ENCODE results near the gene SPINT2.
"Not testable (repeated sequence)": the region's sequence is repeated elsewhere in the genome, so short reads cannot be mapped to it uniquely, and the experiment has no call there.

The SPINT2 gene

GRCh38 chr19:38251564-38252051, 12.8 kb upstream of the SPINT2 start:
- Mint-ChIP-seq H3K4me3 (no peak overlapping the region), H3K9me3 (no peaks in the 10 kb centered on the region), H3K27me3 (peaks cover 22% of the 10 kb centered on the region), H3K27ac (peak overlapping the region in 1 of 2 donors; percentile 10), H3K4me1 (peaks cover 2% of the 10 kb centered on the region)
- ATAC-seq (no peak), DNase-seq (no peak)

- Mint-ChIP-seq H3K27me3 (peaks cover 30% of the 10 kb centered on the region), H3K9me3 (no peaks in the 10 kb centered on the region), H3K27ac (no peak overlapping the region), H3K4me1 (peaks cover 6% of the 10 kb centered on the region), H3K4me3 (no peak overlapping the region)
- ATAC-seq (no peak), DNase-seq (no peak)
Observed at GRCh38 chr19:38252385-38252784, 12.0 kb upstream of the SPINT2 start.

GRCh38 chr19:38252941-38253691, 11.3 kb upstream of the SPINT2 start:
- ATAC-seq = no peak
- no peak overlapping the region for H3K27ac Mint-ChIP-seq
- H3K9me3 Mint-ChIP-seq = no peaks in the 10 kb centered on the region
- H3K4me1 Mint-ChIP-seq = peaks cover 6% of the 10 kb centered on the region
- H3K27me3 Mint-ChIP-seq = peaks cover 35% of the 10 kb centered on the region
- no peak overlapping the region for H3K4me3 Mint-ChIP-seq
- no peak for DNase-seq

GRCh38 chr19:38253788-38254187, 10.6 kb upstream of the SPINT2 start:
- H3K4me1 Mint-ChIP-seq = peaks cover 6% of the 10 kb centered on the region
- H3K9me3 Mint-ChIP-seq = no peaks in the 10 kb centered on the region
- H3K4me3 Mint-ChIP-seq = no peak overlapping the region
- no peak for ATAC-seq
- H3K27ac Mint-ChIP-seq = no peak overlapping the region
- no peak for DNase-seq
- H3K27me3 Mint-ChIP-seq = peaks cover 38% of the 10 kb centered on the region

GRCh38 chr19:38255383-38256014, 8.9 kb upstream of the SPINT2 start:
- no peak overlapping the region for H3K27ac Mint-ChIP-seq
- peak overlapping the region in 1 of 2 donors; percentile 15 for H3K4me3 Mint-ChIP-seq
- no peaks in the 10 kb centered on the region for H3K9me3 Mint-ChIP-seq
- H3K27me3 Mint-ChIP-seq = peaks cover 38% of the 10 kb centered on the region
- DNase-seq (no peak), ATAC-seq (no peak)
- peaks cover 6% of the 10 kb centered on the region for H3K4me1 Mint-ChIP-seq

GRCh38 chr19:38261942-38262341, 2.4 kb upstream of the SPINT2 start:
- H3K4me3 Mint-ChIP-seq, H3K9me3 Mint-ChIP-seq, ATAC-seq, H3K27ac Mint-ChIP-seq, DNase-seq: not testable (repeated sequence)
- Mint-ChIP-seq H3K27me3 (peaks cover 13% of the 10 kb centered on the region), H3K4me1 (peaks cover 37% of the 10 kb centered on the region)

- Mint-ChIP-seq H3K4me3 (peak overlapping the region in 1 of 2 donors; percentile 45), H3K27ac (peak overlapping the region in 1 of 2 donors; percentile 63), H3K27me3 (peaks cover 6% of the 10 kb centered on the region), H3K4me1 (peaks cover 45% of the 10 kb centered on the region), H3K9me3 (no peaks in the 10 kb centered on the region)
- DNase-seq = no peak
- ATAC-seq = no peak
Observed at GRCh38 chr19:38262585-38263268, 1.6 kb upstream of the SPINT2 start.

- H3K4me1 Mint-ChIP-seq = peaks cover 52% of the 10 kb centered on the region
- peak overlapping the region; percentile 84 to 93 for H3K4me3 Mint-ChIP-seq
- no peaks in the 10 kb centered on the region for H3K27me3 Mint-ChIP-seq
- DNase-seq (peak; percentile 47 to 84), ATAC-seq (peak; percentile 90)
- peak overlapping the region; percentile 72 to 97 for H3K27ac Mint-ChIP-seq
- no peaks in the 10 kb centered on the region for H3K9me3 Mint-ChIP-seq
Observed at GRCh38 chr19:38263689-38264485, 486 bp upstream of the SPINT2 start.

GRCh38 chr19:38265213-38265861, 964 bp downstream of the SPINT2 start:
- Mint-ChIP-seq H3K4me1 (peaks cover 58% of the 10 kb centered on the region), H3K27me3 (no peaks in the 10 kb centered on the region), H3K4me3 (peak overlapping the region; percentile 84 to 93), H3K27ac (peak overlapping the region; percentile 72 to 89), H3K9me3 (no peaks in the 10 kb centered on the region)
- ATAC-seq (no peak), DNase-seq (no peak)

- H3K27ac Mint-ChIP-seq = peak overlapping the region in 1 of 2 donors; percentile 72
- peak overlapping the region; percentile 84 to 93 for H3K4me3 Mint-ChIP-seq
- no peaks in the 10 kb centered on the region for H3K9me3 Mint-ChIP-seq
- peaks cover 61% of the 10 kb centered on the region for H3K4me1 Mint-ChIP-seq
- H3K27me3 Mint-ChIP-seq = no peaks in the 10 kb centered on the region
- no peak for DNase-seq
- no peak for ATAC-seq
Observed at GRCh38 chr19:38265921-38266429, 1.6 kb downstream of the SPINT2 start.

- Mint-ChIP-seq H3K4me3 (peak overlapping the region in 1 of 2 donors; percentile 11), H3K9me3 (no peaks in the 10 kb centered on the region)
Observed at GRCh38 chr19:38266981-38267597, 2.7 kb downstream of the SPINT2 start.

GRCh38 chr19:38267761-38268483, 3.5 kb downstream of the SPINT2 start:
- ATAC-seq = no peak
- Mint-ChIP-seq H3K4me3 (no peak overlapping the region), H3K27ac (peak overlapping the region in 1 of 2 donors; percentile 16)

More at GRCh38 chr19:38266981-38267597, 2.7 kb downstream of the SPINT2 start:
- H3K4me1 Mint-ChIP-seq = peaks cover 61% of the 10 kb centered on the region
- H3K27ac Mint-ChIP-seq = no peak overlapping the region
- ATAC-seq = no peak
- DNase-seq = no peak
- no peaks in the 10 kb centered on the region for H3K27me3 Mint-ChIP-seq

GRCh38 chr19:38268539-38268938, 4.2 kb downstream of the SPINT2 start:
- H3K4me3 Mint-ChIP-seq = no peak overlapping the region
- H3K27me3 Mint-ChIP-seq = no peaks in the 10 kb centered on the region
- peaks cover 53% of the 10 kb centered on the region for H3K4me1 Mint-ChIP-seq
- H3K9me3 Mint-ChIP-seq = no peaks in the 10 kb centered on the region
- H3K27ac Mint-ChIP-seq = no peak overlapping the region
- ATAC-seq = no peak
- no peak for DNase-seq

More at GRCh38 chr19:38267761-38268483, 3.5 kb downstream of the SPINT2 start:
- Mint-ChIP-seq H3K4me1 (peaks cover 59% of the 10 kb centered on the region), H3K27me3 (no peaks in the 10 kb centered on the region), H3K9me3 (no peaks in the 10 kb centered on the region)
- DNase-seq = no peak
